A673 (cell line): Measurements from ENCODE around the gene SOBP. TPM values are rescaled to one million over a fixed set of nuclear protein-coding genes. Genes with fewer than 3 reads are reported as not detected.

Experiments
- BruUV-seq: library from RNA; stranded (reverse); fragments of 400-500 nt; replicated peaks from 2 replicates; lab custom pipeline; 2021; lab: Mats Ljungman, UMichigan
- CTCF ChIA-PET: fragments of 300-600 bp; sonication (Branson Sonifier 250); formaldehyde crosslinking; loops from one replicate; lab custom pipeline; 2022; ENCODE audit warnings: antibody characterized with exemption; lab: Charles Lee
- POLR2A ChIA-PET: fragments of 300-600 bp; sonication (Branson Sonifier 250); formaldehyde crosslinking; loops from one replicate; lab custom pipeline; 2022; ENCODE audit warnings: antibody characterized with exemption; ENCODE audit not compliant: low non-redundant PET; lab: Charles Lee
- DNase-seq: peaks from one replicate; pipeline ENCODE4 v3.0.0-alpha.2; 2015; ENCODE audit warnings: low spot score
- H3K27ac ChIP-seq: fragments of 200-600 bp; sonication (generic); 2 replicates; pipeline ENCODE4 v1.5.1; 2016; ENCODE audit warnings: mixed run types, low read depth, mild to moderate bottlenecking, mixed read lengths, antibody characterized with exemption, low read length; ENCODE audit not compliant: poor library complexity, severe bottlenecking
- H3K27me3 ChIP-seq: fragments of 200-600 bp; sonication (generic); replicated peaks from 2 replicates; pipeline ENCODE4 v1.6.1; 2017; ENCODE audit warnings: mixed run types, low read depth, mild to moderate bottlenecking, mixed read lengths, antibody characterized with exemption, low read length; ENCODE audit not compliant: insufficient read depth, poor library complexity
- H3K36me3 ChIP-seq: fragments of 200-600 bp; sonication (generic); 2 replicates; pipeline ENCODE4 v1.6.1; 2016; ENCODE audit warnings: mixed run types, mild to moderate bottlenecking, mixed read lengths, antibody characterized with exemption, low read length; ENCODE audit not compliant: insufficient read depth, poor library complexity, severe bottlenecking
- H3K4me1 ChIP-seq: fragments of 200-600 bp; sonication (generic); 2 replicates; pipeline ENCODE4 v1.6.1; 2017; ENCODE audit warnings: mixed run types, mild to moderate bottlenecking, mixed read lengths, antibody characterized with exemption, low read length; ENCODE audit not compliant: insufficient read depth, poor library complexity, severe bottlenecking
- H3K4me3 ChIP-seq: fragments of 200-600 bp; sonication (generic); 2 replicates; pipeline ENCODE4 v1.5.1; 2016; ENCODE audit warnings: low read depth, mixed run types, mild to moderate bottlenecking, mixed read lengths, low read length; ENCODE audit not compliant: poor library complexity, severe bottlenecking
- H3K9me3 ChIP-seq: fragments of 200-600 bp; sonication (generic); 2 replicates; pipeline ENCODE4 v1.6.1; 2016; ENCODE audit warnings: mixed run types, low read depth, mild to moderate bottlenecking, mixed read lengths, antibody characterized with exemption, low read length; ENCODE audit not compliant: poor library complexity, severe bottlenecking
- CTCF ChIP-seq: fragments of 300-800, 200-600 bp; sonication (generic); conservative IDR thresholded peaks from 2 replicates; pipeline ENCODE4 v1.5.1; 2017; ENCODE audit warnings: low read depth, mild to moderate bottlenecking, antibody characterized with exemption, low read length, moderate library complexity, mixed read lengths
- EZH2 ChIP-seq: fragments of 200-600 bp; sonication (generic); IDR thresholded peaks from 2 replicates; pipeline ENCODE4 v1.6.1; 2017; ENCODE audit warnings: borderline replicate concordance, low read depth, mild to moderate bottlenecking, mixed read lengths, antibody characterized with exemption, low read length; ENCODE audit not compliant: poor library complexity, severe bottlenecking
- intact Hi-C: fragments of 100-400 bp; cut with micrococcal nuclease; formaldehyde crosslinking; loops from one replicate; pipeline ENCODE4 v1.10.0; 2022; ENCODE audit not compliant: unreplicated experiment
- total RNA-seq: library from RNA; stranded (reverse); gene quantifications from 2 replicates; pipeline ENCODE4 v1.2.3, GENCODE V29; 2021

The SOBP gene
- total RNA-seq, 1 experiment from 2014 or later = 3.3 TPM

GRCh38 chr6:107539849-107540464, 50.0 kb downstream of the SOBP start:
- Histone ChIP-seq H3K36me3 (no peaks in the 10 kb centered on the region), H3K4me3 (no peak overlapping the region), H3K27ac (no peak overlapping the region), H3K27me3 (no peaks in the 10 kb centered on the region), H3K4me1 (no peaks in the 10 kb centered on the region), H3K9me3 (no peaks in the 10 kb centered on the region)
- intact Hi-C loops = no loop called here
- DNase-seq = no peak
- CTCF ChIA-PET = no interaction called here
- TF ChIP-seq CTCF = no peak
- no peak for TF ChIP-seq EZH2
- POLR2A ChIA-PET = no interaction called here
- BruUV-seq = no TSS peak

- ChIA-PET CTCF (no interaction called here), POLR2A (no interaction called here)
- Histone ChIP-seq H3K27ac (no peak overlapping the region), H3K4me1 (no peaks in the 10 kb centered on the region), H3K4me3 (no peak overlapping the region), H3K36me3 (no peaks in the 10 kb centered on the region), H3K27me3 (no peaks in the 10 kb centered on the region), H3K9me3 (no peaks in the 10 kb centered on the region)
- no peak for TF ChIP-seq CTCF
- TF ChIP-seq EZH2 = no peak
- intact Hi-C loops = no loop called here
- BruUV-seq = no TSS peak
- no peak for DNase-seq
Observed at GRCh38 chr6:107540465-107540857, 50.5 kb downstream of the SOBP start.

GRCh38 chr6:107542192-107542668, 52.3 kb downstream of the SOBP start:
- POLR2A ChIA-PET = no interaction called here

More at GRCh38 chr6:107542192-107542668, 52.3 kb downstream of the SOBP start:
- Histone ChIP-seq H3K36me3 (no peaks in the 10 kb centered on the region), H3K27me3 (no peaks in the 10 kb centered on the region), H3K9me3 (no peaks in the 10 kb centered on the region), H3K27ac (no peak overlapping the region), H3K4me3 (no peak overlapping the region), H3K4me1 (no peaks in the 10 kb centered on the region)
- intact Hi-C loops = no loop called here
- CTCF ChIA-PET = no interaction called here
- BruUV-seq = no TSS peak
- no peak for DNase-seq
- no peak for TF ChIP-seq EZH2
- no peak for TF ChIP-seq CTCF
